ENCODE measurements around the gene TCF3.

DNA sequence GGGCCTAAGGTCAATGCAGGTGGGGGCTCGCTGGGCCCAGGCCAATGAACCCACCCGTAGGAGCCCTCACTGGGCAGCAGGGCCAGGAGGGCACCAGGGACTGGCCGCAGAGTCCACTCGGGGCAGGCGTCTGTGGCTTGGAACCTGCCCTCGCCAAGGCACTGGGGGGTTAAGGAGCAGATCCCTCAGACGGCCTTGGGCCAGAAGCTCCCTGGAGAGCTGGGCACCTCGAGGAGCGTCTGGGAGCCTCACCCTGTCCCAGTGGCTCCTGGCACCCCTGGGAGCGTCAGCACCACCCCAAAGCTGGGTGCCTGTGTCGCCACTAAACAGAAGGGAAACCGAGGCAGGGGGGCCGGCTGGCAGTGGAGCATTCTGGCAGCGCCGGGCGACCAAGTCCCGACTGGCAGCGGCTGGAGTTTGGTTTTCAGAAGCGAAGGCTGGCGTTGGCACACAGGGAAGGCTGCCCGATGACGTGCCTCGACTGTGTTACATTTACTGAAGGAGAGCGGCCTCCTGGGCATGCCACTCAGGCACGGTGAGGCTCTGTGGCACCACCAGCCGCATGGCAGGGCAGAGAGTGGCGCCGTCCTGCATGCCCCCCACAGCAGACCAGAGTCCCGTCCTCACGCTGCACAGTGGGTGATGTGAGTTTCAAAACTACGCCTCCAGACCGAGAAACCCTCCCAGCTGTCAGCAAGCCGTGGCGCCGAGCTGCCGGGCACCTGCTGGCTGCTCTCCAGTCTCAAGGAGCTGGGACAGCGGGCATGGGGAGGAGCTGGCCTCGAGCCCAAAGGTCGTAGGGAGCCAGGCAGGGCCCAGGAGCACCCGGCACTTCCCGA, 75.1 kb downstream of the TCF3 start:
- TF ChIP-seq CTCF (conservative IDR thresholded peaks at IDR 0.05 in 1 of 2, IDR thresholded peaks at IDR 0.05 in 1 of 2; ENCODE audit: low read depth in 1 of 2, low read length in 2 of 2) (no peak), EZH2 (IDR thresholded peaks at IDR 0.05; ENCODE audit: low read length, missing control alignments) (no peak)
